Neuron (in vitro differentiated cells): ENCODE measurements around the gene RPRD2.

ENCODE experiments used
- H2AFZ ChIP-seq: one replicate; pipeline ENCODE4 v1.6.1; 2013; ENCODE audit warnings: low read depth, mild to moderate bottlenecking, inconsistent platforms, low read length, moderate library complexity
- H3K27me3 ChIP-seq: one replicate; pipeline ENCODE4 v1.6.1; 2013; ENCODE audit warnings: low read length; ENCODE audit not compliant: insufficient read depth
- H3K36me3 ChIP-seq: one replicate; pipeline ENCODE4 v1.6.1; 2013; ENCODE audit warnings: low read length; ENCODE audit not compliant: insufficient read depth
- H3K4me1 ChIP-seq: one replicate; pipeline ENCODE4 v1.6.1; 2013; ENCODE audit warnings: low read length; ENCODE audit not compliant: insufficient read depth
- H3K4me3 ChIP-seq: 2 replicates; pipeline ENCODE4 v1.5.1; 2013; ENCODE audit warnings: mild to moderate bottlenecking, low read length, moderate library complexity
- H3K9me3 ChIP-seq: one replicate; pipeline ENCODE4 v1.6.1; 2013; ENCODE audit warnings: low read length

RPRD2 gene

DNA sequence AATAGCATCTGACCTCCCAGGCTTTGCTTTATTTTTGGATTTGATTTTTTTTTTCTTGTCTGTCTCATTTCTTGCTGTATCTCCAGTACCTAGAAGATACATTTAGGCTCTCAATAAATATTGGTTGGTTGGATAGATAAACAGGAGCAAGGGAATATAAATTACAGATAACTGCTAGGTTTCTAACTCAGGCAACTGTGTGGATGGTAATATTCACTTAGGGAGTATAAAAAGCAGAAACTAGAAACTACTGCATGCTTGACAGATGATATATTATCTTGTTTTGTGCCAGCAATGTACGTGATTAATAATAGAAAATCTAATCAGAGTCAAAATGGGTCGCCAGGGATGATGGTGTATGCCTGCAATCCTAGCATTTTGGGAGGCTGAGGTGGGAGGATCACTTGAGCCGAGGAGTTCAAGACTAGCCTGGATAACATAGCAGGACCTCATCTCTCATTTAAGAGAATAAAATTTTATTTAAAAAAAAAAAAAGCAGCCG lies 92.2 kb downstream of the RPRD2 start:
- Histone ChIP-seq H3K36me3 (peaks cover 47% of the 10 kb centered on the region), H3K4me1 (no peaks in the 10 kb centered on the region), H3K4me3 (no peak overlapping the region), H3K9me3 (no peaks in the 10 kb centered on the region), H2AFZ (no peak overlapping the region), H3K27me3 (no peaks in the 10 kb centered on the region)

DNA sequence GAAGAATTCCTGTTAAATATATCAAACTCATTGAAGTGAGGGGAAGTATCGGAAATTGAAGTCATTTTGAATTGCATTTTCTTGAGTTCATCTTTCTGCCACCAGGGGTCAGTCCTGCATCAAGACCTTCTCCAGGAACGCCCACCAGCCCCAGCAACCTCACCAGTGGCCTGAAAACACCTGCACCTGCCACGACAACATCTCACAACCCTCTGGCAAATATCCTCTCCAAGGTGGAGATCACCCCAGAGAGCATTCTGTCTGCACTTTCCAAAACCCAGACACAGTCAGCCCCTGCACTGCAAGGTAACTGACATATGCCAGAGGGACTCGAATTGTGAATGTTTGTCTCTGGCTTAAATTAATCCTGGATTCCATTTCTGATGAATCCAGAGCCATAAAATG lies 100.5 kb downstream of the RPRD2 start:
- no peak overlapping the region for H3K4me3 ChIP-seq
- H3K9me3 ChIP-seq, result no peaks in the 10 kb centered on the region
- H3K36me3 ChIP-seq, result peaks cover 45% of the 10 kb centered on the region
- H3K4me1 ChIP-seq, result no peaks in the 10 kb centered on the region
- no peak overlapping the region for H2AFZ ChIP-seq
- H3K27me3 ChIP-seq, result no peaks in the 10 kb centered on the region

DNA sequence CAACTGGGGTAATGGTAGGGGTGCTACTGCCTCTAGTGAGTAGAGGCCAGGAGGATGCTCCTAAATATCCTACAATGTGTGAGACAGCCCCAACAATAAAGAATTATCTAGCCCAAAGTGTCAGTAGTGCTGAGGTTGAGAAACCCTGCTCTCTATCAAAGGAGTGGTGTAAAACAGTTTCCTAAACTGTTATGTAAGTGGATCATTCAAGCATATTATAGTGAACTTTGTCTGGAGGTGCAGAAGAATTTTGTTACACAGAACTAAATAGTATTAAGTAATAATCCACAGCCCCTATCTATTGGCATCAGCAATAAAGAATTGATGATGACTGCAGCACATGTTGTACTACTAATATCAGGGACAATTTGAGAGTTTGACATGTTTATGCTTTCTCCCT lies 103.0 kb downstream of the RPRD2 start:
- Histone ChIP-seq H3K9me3 (no peaks in the 10 kb centered on the region), H3K36me3 (peaks cover 56% of the 10 kb centered on the region), H3K4me1 (no peaks in the 10 kb centered on the region), H3K4me3 (no peak overlapping the region), H3K27me3 (no peaks in the 10 kb centered on the region), H2AFZ (no peak overlapping the region)

DNA sequence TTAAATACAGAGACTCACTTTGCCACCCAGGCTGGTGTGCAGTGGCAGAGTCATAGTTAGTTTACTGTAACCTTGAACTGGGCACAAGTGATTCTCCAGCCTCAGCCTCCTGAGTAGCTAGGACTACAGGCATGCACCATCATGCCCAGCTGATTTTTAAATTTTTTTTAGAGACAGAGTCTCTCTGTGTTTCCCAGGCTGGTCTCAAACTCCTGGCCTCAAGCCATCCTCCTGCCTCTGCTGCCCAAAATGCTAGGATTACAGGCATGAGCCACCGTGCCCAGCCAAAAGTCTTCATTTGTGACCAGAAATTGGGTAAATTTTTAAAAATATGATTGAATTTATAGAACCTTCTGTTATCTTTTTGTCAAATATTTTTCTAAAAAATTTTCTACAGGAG lies 105.3 kb downstream of the RPRD2 start:
- H3K9me3 ChIP-seq, result no peaks in the 10 kb centered on the region
- H3K36me3 ChIP-seq, result peaks cover 68% of the 10 kb centered on the region
- H3K4me3 ChIP-seq, result no peak overlapping the region
- H3K27me3 ChIP-seq, result no peaks in the 10 kb centered on the region
- no peak overlapping the region for H2AFZ ChIP-seq
- no peaks in the 10 kb centered on the region for H3K4me1 ChIP-seq

DNA sequence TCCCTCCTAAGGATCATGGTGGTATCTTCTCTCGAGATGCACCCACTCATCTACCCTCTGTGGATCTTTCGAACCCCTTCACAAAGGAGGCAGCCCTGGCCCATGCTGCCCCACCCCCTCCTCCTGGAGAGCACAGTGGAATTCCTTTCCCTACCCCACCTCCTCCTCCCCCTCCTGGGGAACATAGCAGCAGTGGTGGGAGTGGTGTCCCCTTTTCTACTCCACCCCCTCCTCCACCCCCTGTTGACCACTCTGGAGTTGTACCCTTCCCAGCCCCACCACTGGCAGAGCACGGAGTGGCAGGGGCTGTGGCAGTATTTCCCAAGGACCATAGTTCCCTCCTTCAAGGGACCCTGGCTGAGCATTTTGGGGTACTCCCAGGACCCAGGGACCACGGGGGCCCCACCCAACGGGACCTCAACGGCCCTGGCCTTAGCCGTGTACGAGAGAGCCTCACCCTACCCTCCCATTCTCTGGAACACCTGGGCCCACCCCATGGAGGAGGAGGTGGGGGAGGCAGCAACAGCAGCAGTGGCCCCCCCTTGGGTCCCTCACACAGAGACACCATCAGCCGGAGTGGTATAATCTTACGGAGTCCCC lies 108.8 kb downstream of the RPRD2 start:
- no peak overlapping the region for H2AFZ ChIP-seq
- H3K9me3 ChIP-seq, result no peaks in the 10 kb centered on the region
- H3K27me3 ChIP-seq, result no peaks in the 10 kb centered on the region
- H3K4me1 ChIP-seq, result no peaks in the 10 kb centered on the region
- H3K4me3 ChIP-seq, result no peak overlapping the region
- peaks cover 45% of the 10 kb centered on the region for H3K36me3 ChIP-seq

DNA sequence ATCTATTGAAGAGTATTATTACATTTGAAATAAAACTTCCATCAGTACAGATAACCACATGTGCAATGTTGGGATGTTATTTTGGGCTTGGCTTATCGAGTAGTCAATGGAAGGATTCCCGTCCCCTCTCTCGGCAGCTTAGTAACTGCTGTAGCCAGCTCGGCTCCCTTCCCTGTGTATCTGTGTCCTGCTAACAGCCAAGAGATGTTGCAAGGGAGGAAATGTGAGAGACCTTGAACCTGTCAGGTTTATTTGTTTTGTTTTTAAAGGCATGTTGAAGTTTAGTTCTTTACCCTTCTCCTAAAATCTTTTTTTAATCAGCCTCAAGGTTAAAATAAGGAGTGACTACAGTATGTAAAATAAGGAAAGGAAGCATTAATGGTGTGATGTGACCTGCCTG lies 109.7 kb downstream of the RPRD2 start:
- no peaks in the 10 kb centered on the region for H3K4me1 ChIP-seq
- H3K9me3 ChIP-seq, result no peaks in the 10 kb centered on the region
- H2AFZ ChIP-seq, result no peak overlapping the region
- H3K36me3 ChIP-seq, result peaks cover 44% of the 10 kb centered on the region
- H3K4me3 ChIP-seq, result no peak overlapping the region
- H3K27me3 ChIP-seq, result no peaks in the 10 kb centered on the region

DNA sequence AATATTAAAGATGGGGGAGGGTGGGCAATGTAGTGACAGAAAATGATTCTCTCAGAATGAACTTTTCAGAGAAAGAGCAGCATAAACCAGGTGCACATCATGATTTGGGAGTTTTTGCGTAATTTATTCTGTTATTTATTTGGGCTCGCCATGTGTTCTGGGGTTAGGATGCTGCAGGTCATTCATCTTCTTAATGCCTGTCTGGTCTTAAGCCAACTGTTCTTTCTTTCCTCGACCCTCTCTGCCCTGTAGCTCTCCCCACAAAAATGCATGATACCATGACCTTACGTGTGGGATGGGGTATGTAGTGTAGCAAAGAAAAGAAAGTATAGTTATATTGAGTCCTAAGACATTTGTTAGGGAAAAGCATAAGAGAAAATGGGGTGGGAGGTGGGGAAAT lies 110.9 kb downstream of the RPRD2 start:
- peaks cover 40% of the 10 kb centered on the region for H3K36me3 ChIP-seq
- H3K4me3 ChIP-seq, result no peak overlapping the region
- H3K27me3 ChIP-seq, result no peaks in the 10 kb centered on the region
- H2AFZ ChIP-seq, result no peak overlapping the region
- no peaks in the 10 kb centered on the region for H3K9me3 ChIP-seq
- H3K4me1 ChIP-seq, result no peaks in the 10 kb centered on the region

DNA sequence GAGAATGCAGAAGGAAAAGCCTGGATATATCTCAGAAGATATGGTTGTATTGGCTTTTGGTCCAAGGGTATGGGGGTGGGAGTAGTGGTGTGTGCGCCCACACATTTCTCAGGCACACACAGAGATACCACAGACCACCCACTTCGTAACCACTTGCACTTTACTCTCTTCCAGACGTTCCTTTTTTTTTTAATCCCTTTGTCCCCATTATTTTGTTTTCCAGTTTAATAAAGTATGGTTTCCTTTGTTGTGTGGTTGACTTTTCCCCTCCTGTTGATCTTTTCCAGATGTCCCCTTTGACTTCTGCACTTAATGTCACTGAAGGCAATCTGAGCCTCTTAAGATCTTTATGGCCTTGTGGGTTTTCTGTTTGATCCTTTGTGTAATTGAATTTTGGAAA lies 112.8 kb downstream of the RPRD2 start:
- H3K4me1 ChIP-seq, result no peaks in the 10 kb centered on the region
- H3K27me3 ChIP-seq, result no peaks in the 10 kb centered on the region
- H2AFZ ChIP-seq, result no peak overlapping the region
- no peak overlapping the region for H3K4me3 ChIP-seq
- H3K36me3 ChIP-seq, result peaks cover 22% of the 10 kb centered on the region
- no peaks in the 10 kb centered on the region for H3K9me3 ChIP-seq

DNA sequence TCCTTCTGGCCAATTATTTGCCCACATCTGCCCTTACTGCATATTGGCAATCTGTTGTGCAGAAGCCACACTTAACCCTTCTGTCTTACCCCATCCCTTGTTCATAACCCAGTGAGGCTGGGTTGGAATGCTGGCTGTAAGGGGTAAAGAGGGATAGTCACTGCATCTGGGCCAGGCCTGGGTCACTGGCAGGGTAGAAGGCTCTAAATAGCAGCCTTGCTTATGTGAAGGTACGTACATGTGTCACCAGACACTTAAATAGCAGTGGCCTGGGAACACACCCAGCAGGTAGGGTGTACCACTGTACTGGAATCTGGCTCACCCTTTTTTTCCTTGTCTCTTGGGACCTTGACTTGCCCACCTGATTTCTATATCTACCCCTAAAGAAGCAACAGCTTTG lies 113.4 kb downstream of the RPRD2 start:
- no peaks in the 10 kb centered on the region for H3K4me1 ChIP-seq
- no peaks in the 10 kb centered on the region for H3K9me3 ChIP-seq
- H3K4me3 ChIP-seq, result no peak overlapping the region
- H3K27me3 ChIP-seq, result no peaks in the 10 kb centered on the region
- H3K36me3 ChIP-seq, result peaks cover 16% of the 10 kb centered on the region
- H2AFZ ChIP-seq, result no peak overlapping the region

DNA sequence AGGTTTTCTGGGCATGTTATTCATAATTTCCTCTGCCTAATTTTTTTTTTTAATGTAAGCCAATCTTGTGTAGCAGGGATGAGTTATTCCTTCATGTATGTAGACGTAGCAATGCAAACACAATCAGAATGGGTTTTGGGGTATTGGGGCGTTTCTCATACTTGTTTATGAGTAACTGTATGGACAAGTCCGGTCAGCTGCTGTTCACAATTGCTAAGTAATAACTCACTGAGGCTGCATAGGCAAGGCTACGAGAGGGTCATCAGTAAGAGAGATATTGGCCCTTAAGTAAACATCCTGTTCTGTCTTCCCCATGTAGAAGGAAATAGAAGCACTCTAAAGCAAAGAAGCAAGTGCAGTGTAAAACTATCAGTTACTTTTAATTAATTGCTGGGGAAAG lies 113.8 kb downstream of the RPRD2 start:
- Histone ChIP-seq H3K9me3 (no peaks in the 10 kb centered on the region), H3K4me1 (no peaks in the 10 kb centered on the region), H3K4me3 (no peak overlapping the region), H3K36me3 (peaks cover 12% of the 10 kb centered on the region), H2AFZ (no peak overlapping the region), H3K27me3 (no peaks in the 10 kb centered on the region)

DNA sequence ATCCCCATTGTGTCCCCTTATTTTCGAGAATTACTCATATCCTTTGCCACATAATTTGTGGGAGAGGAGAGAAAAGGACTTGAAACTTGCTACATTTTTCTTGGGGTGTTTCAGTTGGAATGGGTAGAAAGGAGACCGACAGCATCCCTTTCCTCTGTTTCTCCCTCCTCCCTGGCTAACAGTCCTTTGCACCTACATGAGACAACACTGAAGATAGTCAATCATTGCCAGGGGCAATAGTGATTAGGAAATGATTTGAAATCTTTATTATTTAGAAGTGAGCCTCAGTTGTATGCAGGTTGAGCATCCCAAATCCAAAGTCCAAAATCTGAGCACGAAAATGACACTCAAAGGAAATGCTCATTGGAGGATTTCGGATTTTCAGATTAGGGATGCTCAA lies 115.4 kb downstream of the RPRD2 start:
- Histone ChIP-seq H3K4me3 (no peak overlapping the region), H3K27me3 (no peaks in the 10 kb centered on the region), H3K9me3 (no peaks in the 10 kb centered on the region), H3K4me1 (no peaks in the 10 kb centered on the region), H2AFZ (no peak overlapping the region), H3K36me3 (peaks cover 2% of the 10 kb centered on the region)

DNA sequence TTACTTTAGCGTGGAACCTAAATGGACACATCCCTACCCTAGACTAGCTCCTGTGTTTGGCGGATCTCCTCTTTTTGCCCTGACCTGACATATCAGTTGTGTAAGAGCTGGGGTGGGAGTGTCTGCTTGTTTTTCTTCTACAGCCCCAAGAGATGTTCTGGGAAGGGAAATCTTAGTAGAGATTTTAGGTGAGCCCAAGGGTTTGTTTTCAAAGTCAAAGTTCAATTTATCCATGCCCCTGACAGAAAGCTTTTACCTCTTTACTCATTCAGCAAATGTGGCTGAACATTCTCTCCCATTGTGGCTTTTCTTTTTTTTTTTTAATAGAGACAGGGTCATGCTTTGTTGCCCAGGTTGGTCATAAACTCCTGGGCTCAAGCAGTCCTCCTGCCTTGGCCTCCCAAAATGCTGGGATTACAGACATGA lies 116.0 kb downstream of the RPRD2 start:
- Histone ChIP-seq H3K36me3 (no peaks in the 10 kb centered on the region), H3K9me3 (no peaks in the 10 kb centered on the region), H2AFZ (no peak overlapping the region), H3K4me1 (no peaks in the 10 kb centered on the region), H3K27me3 (no peaks in the 10 kb centered on the region), H3K4me3 (no peak overlapping the region)

DNA sequence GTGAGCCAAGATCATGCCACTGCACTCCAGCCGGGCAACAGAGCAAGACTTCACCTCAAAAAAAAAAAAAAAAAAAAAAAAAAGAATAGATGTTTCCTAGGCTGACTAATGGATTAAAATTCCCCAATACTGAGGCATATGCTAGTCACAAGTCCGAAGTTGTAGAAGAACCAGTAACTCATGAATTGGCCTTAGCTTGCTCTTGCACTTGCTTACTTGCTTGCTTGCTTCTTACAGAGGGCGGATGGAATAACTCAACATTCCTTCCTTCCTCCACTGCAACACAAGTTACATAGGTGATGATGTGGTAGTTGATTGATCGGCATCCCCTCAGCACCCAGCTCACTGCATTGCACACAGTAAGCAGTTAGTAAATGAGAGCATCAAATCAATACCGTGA lies 120.5 kb downstream of the RPRD2 start:
- H2AFZ ChIP-seq, result no peak overlapping the region
- no peaks in the 10 kb centered on the region for H3K9me3 ChIP-seq
- H3K4me3 ChIP-seq, result no peak overlapping the region
- H3K36me3 ChIP-seq, result peaks cover 8% of the 10 kb centered on the region
- no peaks in the 10 kb centered on the region for H3K27me3 ChIP-seq
- peaks cover 8% of the 10 kb centered on the region for H3K4me1 ChIP-seq

DNA sequence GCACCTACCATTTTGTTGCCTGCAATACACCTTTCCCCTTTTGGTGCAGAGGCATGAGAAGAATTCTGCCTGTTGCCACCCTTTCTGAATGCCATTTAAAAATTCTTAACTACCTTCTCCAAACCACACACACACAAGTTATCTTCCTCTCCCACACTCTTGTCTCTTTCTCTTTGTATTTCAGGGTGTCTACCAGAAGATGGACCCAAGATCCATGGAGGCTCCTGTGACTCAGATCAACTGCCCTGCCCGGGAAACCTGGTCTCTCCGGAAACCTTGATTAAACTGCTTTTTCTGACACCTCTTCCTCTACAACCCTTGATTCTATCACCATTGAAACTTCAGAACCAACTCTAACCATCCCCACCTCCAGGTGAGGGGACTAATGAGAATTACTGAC lies 120.9 kb downstream of the RPRD2 start:
- Histone ChIP-seq H3K4me1 (peaks cover 8% of the 10 kb centered on the region), H2AFZ (peak overlapping the region; percentile 29), H3K4me3 (no peak overlapping the region), H3K27me3 (no peaks in the 10 kb centered on the region), H3K9me3 (no peaks in the 10 kb centered on the region), H3K36me3 (peaks cover 9% of the 10 kb centered on the region)
